Right atrium auricular region (tissue), 2 donors: ENCODE measurements around the gene UBE2E3. TPM values are rescaled to one million over a fixed set of nuclear protein-coding genes. Genes with fewer than 3 reads are reported as not detected.

Experiments used
- DNase-seq: peaks from one replicate; pipeline ENCODE4 v3.0.0-alpha.2; 2019; ENCODE audit warnings: low spot score
- H3K27ac ChIP-seq, 2 donors: fragments of 200-600 bp; sonication (generic); 1 replicate in 1 of 2; 2 replicates in 1 of 2; pipeline ENCODE4 v1.5.1; 2016 to 2019
- H3K27me3 ChIP-seq, 2 donors: fragments of 200-600 bp; sonication (generic); one replicate each; pipeline versions ENCODE4 v1.5.1 to v1.6.0; 2017 to 2019
- H3K36me3 ChIP-seq: fragments of 200-600 bp; sonication (generic); one replicate; pipeline ENCODE4 v1.5.1; 2016
- H3K4me1 ChIP-seq, 2 donors: fragments of 200-600 bp; sonication (generic); one replicate each; pipeline versions ENCODE4 v1.5.1 to v1.6.0; 2017 to 2019
- H3K4me3 ChIP-seq, 2 donors: fragments of 200-600 bp; sonication (generic); 1 replicate in 1 of 2; 2 replicates in 1 of 2; pipeline ENCODE4 v1.5.1; 2017 to 2019; ENCODE audit warnings: mild to moderate bottlenecking in 1 of 2, moderate library complexity in 1 of 2
- H3K9me3 ChIP-seq, 2 donors: fragments of 200-600 bp; sonication (generic); one replicate each; pipeline ENCODE4 v1.5.1; 2019
- total RNA-seq, 2 donors: library from RNA; depleted of rRNA; stranded (reverse); fragments of >200 nt; gene quantifications; one replicate each; pipeline ENCODE4 v1.1.0, GENCODE V29; 2016
- TF ChIP-seq, protein P1 (sequence below), 2 donors: fragments of 200-600 bp; sonication (generic); IDR thresholded peaks; one replicate each; pipeline ENCODE4 v1.5.1; 2019; ENCODE audit warnings: antibody characterized with exemption in 2 of 2

UBE2E3 gene
- total RNA-seq, 2 donors from 2014 or later = 48.3 to 57.3 TPM

- Histone ChIP-seq H3K36me3 (no peaks in the 10 kb centered on the region), H3K4me3 (peak overlapping the region; percentile 59 to 68), H3K4me1 (peaks cover 0 to 32% of the 10 kb centered on the region in 2 donors), H3K27ac (peak overlapping the region; percentile 86 to 95), H3K9me3 (no peaks in the 10 kb centered on the region), H3K27me3 (no peaks in the 10 kb centered on the region)
- TF ChIP-seq, protein P1, sequence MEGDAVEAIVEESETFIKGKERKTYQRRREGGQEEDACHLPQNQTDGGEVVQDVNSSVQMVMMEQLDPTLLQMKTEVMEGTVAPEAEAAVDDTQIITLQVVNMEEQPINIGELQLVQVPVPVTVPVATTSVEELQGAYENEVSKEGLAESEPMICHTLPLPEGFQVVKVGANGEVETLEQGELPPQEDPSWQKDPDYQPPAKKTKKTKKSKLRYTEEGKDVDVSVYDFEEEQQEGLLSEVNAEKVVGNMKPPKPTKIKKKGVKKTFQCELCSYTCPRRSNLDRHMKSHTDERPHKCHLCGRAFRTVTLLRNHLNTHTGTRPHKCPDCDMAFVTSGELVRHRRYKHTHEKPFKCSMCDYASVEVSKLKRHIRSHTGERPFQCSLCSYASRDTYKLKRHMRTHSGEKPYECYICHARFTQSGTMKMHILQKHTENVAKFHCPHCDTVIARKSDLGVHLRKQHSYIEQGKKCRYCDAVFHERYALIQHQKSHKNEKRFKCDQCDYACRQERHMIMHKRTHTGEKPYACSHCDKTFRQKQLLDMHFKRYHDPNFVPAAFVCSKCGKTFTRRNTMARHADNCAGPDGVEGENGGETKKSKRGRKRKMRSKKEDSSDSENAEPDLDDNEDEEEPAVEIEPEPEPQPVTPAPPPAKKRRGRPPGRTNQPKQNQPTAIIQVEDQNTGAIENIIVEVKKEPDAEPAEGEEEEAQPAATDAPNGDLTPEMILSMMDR (IDR thresholded peaks at IDR 0.05) = no peak
- DNase-seq = no peak
Measured at GRCh38 chr2:180980943-180981911, 822 bp downstream of the UBE2E3 start.

DNA sequence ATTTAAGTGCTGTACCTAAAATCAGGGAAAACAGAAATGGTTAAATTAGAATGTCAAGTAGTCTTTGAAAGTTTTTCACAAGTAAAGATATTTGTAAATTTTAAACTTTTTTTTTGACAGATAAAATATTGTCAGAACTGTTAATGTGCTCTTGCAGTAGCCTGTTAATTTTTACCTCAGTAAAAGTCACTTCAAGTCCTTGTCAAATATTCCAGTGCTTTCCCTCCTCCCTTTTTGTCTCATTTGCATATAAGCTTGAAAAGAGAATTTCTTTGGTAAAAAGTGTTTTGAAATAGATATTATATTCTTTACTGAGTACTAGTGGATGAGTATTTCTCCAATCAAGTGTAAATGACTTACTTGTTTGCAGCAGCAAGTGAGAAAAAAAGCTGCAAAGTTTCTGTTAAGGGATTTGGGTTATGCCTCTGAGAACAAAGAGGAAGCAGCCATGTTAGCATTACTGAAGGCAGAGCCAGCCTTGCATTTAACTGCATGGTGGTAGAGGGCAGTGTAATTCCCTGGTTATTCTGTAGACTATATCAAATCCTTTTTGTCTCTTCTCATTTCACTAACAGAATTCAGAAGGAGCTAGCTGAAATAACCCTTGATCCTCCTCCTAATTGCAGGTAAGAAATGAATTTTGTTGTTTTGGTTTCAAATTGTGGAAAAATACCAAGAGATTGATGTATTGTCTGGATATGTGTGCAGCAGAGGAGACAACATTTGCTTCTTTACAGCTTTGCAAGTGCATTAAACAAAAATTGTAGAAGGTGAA lies 3.2 kb downstream of the UBE2E3 start:
- H3K4me3 ChIP-seq = no peak overlapping the region
- TF ChIP-seq, protein P1 (IDR thresholded peaks at IDR 0.05) = peak in 1 of 2 donors; percentile 54
- DNase-seq = no peak
- H3K4me1 ChIP-seq = peaks cover 0 to 32% of the 10 kb centered on the region in 2 donors
- H3K36me3 ChIP-seq = no peaks in the 10 kb centered on the region
- no peaks in the 10 kb centered on the region for H3K27me3 ChIP-seq
- no peak overlapping the region for H3K27ac ChIP-seq
- H3K9me3 ChIP-seq = no peaks in the 10 kb centered on the region

DNA sequence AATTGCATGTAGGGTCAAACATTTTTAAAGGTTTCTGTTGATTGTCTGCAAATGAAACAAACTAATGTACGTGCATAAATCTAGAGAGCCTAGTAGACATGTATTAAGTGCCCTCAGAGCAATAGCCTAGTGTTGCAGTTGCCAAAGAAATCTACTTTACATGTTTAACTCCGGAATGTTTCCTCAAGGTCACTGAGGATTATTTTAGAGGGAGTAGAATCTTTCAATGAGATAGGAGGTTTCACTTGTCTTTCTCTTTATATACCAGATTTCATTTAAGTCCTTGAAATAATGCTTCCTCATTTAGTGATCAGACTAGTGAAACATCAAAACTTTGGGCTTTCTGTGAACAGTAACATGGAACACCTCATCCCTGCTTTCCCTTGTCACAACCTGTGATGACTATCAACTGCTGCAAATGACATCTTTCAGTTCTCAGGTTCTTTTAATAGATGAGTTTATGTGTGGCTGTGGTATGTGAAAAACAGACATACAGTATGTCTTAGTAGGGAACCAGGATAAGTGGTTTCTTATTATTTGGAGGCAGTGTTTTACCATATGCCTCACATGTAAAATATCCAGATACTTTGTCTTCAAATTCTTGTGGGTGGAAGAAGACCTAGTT lies 5.5 kb downstream of the UBE2E3 start:
- Histone ChIP-seq H3K9me3 (no peaks in the 10 kb centered on the region), H3K4me1 (peaks cover 0 to 32% of the 10 kb centered on the region in 2 donors), H3K27ac (no peak overlapping the region), H3K27me3 (no peaks in the 10 kb centered on the region), H3K36me3 (no peaks in the 10 kb centered on the region), H3K4me3 (no peak overlapping the region)
- no peak for DNase-seq
- TF ChIP-seq, protein P1 (IDR thresholded peaks at IDR 0.05) = no peak

GRCh38 chr2:180987146-180987545 lies 6.7 kb downstream of the UBE2E3 start:
- Histone ChIP-seq H3K4me1 (peaks cover 0 to 28% of the 10 kb centered on the region in 2 donors), H3K9me3 (no peaks in the 10 kb centered on the region), H3K27ac (no peak overlapping the region), H3K4me3 (no peak overlapping the region), H3K27me3 (no peaks in the 10 kb centered on the region), H3K36me3 (no peaks in the 10 kb centered on the region)
- DNase-seq = no peak
- TF ChIP-seq, protein P1 (IDR thresholded peaks at IDR 0.05) = no peak

DNA sequence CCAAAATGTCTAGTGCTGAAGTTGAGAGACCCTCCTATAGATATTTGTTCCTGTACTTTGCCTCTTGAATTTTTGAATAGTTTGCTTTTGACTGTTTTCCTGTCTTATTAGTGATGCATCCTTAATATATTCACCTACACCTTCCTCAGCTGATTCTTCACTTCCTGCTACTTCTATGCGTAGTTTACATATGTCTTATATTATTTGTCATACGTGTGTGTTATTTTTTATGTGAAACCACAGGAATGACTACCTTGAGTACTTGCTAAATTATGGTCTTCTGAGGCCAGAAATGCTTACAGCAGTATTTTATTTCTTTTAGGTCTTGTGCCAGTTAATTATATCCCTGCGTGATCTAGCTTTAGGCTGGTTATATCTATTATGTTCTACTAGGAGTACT lies 9.9 kb downstream of the UBE2E3 start:
- no peak overlapping the region for H3K27ac ChIP-seq

More for the DNA sequence above, 9.9 kb downstream of the UBE2E3 start:
- H3K4me3 ChIP-seq = no peak overlapping the region
- peaks cover 0 to 21% of the 10 kb centered on the region in 2 donors for H3K4me1 ChIP-seq
- no peaks in the 10 kb centered on the region for H3K36me3 ChIP-seq
- TF ChIP-seq, protein P1 (IDR thresholded peaks at IDR 0.05) = no peak
- no peaks in the 10 kb centered on the region for H3K9me3 ChIP-seq
- no peak for DNase-seq
- H3K27me3 ChIP-seq = no peaks in the 10 kb centered on the region
